ENCODE measurements around the gene RGP1.

The RGP1 gene

GRCh38 chr9:35710818-35711500 lies 38.1 kb upstream of the RGP1 start:
- H3K27me3 ChIP-seq (replicated peaks; ENCODE audit: control insufficient read depth, insufficient read depth, low read length, poor library complexity, severe bottlenecking), result no peaks in the 10 kb centered on the region
- no peak overlapping the region for H3K4me3 ChIP-seq (ENCODE audit: insufficient read depth, low read depth, low read length, poor library complexity, severe bottlenecking)
- no peak for DNase-seq
- H3K36me3 ChIP-seq (ENCODE audit: control insufficient read depth, insufficient read depth, low read length), result peaks cover 96% of the 10 kb centered on the region
- no peak overlapping the region for H3K27ac ChIP-seq (ENCODE audit: insufficient read depth, low read length, poor library complexity, severe bottlenecking)
- H3K9me3 ChIP-seq (ENCODE audit: control insufficient read depth, low read length), result no peaks in the 10 kb centered on the region
- no peaks in the 10 kb centered on the region for H3K4me1 ChIP-seq (ENCODE audit: control insufficient read depth, insufficient read depth, low read length, poor library complexity, severe bottlenecking)

GRCh38 chr9:35711501-35712428 lies 37.3 kb upstream of the RGP1 start:
- Histone ChIP-seq H3K36me3 (ENCODE audit: control insufficient read depth, insufficient read depth, low read length) (peaks cover 96% of the 10 kb centered on the region), H3K27ac (ENCODE audit: insufficient read depth, low read length, poor library complexity, severe bottlenecking) (no peak overlapping the region)
- DNase-seq, result no peak

GRCh38 chr9:35712762-35713400 lies 36.2 kb upstream of the RGP1 start:
- Histone ChIP-seq H3K9me3 (ENCODE audit: control insufficient read depth, low read length) (no peaks in the 10 kb centered on the region), H3K27me3 (replicated peaks; ENCODE audit: control insufficient read depth, insufficient read depth, low read length, poor library complexity, severe bottlenecking) (no peaks in the 10 kb centered on the region), H3K36me3 (ENCODE audit: control insufficient read depth, insufficient read depth, low read length) (peaks cover 96% of the 10 kb centered on the region), H3K4me1 (ENCODE audit: control insufficient read depth, insufficient read depth, low read length, poor library complexity, severe bottlenecking) (no peaks in the 10 kb centered on the region), H3K27ac (ENCODE audit: insufficient read depth, low read length, poor library complexity, severe bottlenecking) (no peak overlapping the region), H3K4me3 (ENCODE audit: insufficient read depth, low read depth, low read length, poor library complexity, severe bottlenecking) (no peak overlapping the region)
- DNase-seq, result no peak

More at GRCh38 chr9:35711501-35712428, 37.3 kb upstream of the RGP1 start:
- H3K27me3 ChIP-seq (replicated peaks; ENCODE audit: control insufficient read depth, insufficient read depth, low read length, poor library complexity, severe bottlenecking), result no peaks in the 10 kb centered on the region
- no peak overlapping the region for H3K4me3 ChIP-seq (ENCODE audit: insufficient read depth, low read depth, low read length, poor library complexity, severe bottlenecking)
- no peaks in the 10 kb centered on the region for H3K9me3 ChIP-seq (ENCODE audit: control insufficient read depth, low read length)
- H3K4me1 ChIP-seq (ENCODE audit: control insufficient read depth, insufficient read depth, low read length, poor library complexity, severe bottlenecking), result no peaks in the 10 kb centered on the region

GRCh38 chr9:35713578-35713977 lies 35.5 kb upstream of the RGP1 start:
- H3K4me1 ChIP-seq (ENCODE audit: control insufficient read depth, insufficient read depth, low read length, poor library complexity, severe bottlenecking), result no peaks in the 10 kb centered on the region
- H3K27me3 ChIP-seq (replicated peaks; ENCODE audit: control insufficient read depth, insufficient read depth, low read length, poor library complexity, severe bottlenecking), result no peaks in the 10 kb centered on the region
- H3K9me3 ChIP-seq (ENCODE audit: control insufficient read depth, low read length), result no peaks in the 10 kb centered on the region
- DNase-seq, result no peak
- no peak overlapping the region for H3K27ac ChIP-seq (ENCODE audit: insufficient read depth, low read length, poor library complexity, severe bottlenecking)
- H3K4me3 ChIP-seq (ENCODE audit: insufficient read depth, low read depth, low read length, poor library complexity, severe bottlenecking), result no peak overlapping the region
- peaks cover 96% of the 10 kb centered on the region for H3K36me3 ChIP-seq (ENCODE audit: control insufficient read depth, insufficient read depth, low read length)

- Histone ChIP-seq H3K27me3 (replicated peaks; ENCODE audit: control insufficient read depth, insufficient read depth, low read length, poor library complexity, severe bottlenecking) (no peaks in the 10 kb centered on the region), H3K4me1 (ENCODE audit: control insufficient read depth, insufficient read depth, low read length, poor library complexity, severe bottlenecking) (no peaks in the 10 kb centered on the region), H3K9me3 (ENCODE audit: control insufficient read depth, low read length) (no peaks in the 10 kb centered on the region), H3K4me3 (ENCODE audit: insufficient read depth, low read depth, low read length, poor library complexity, severe bottlenecking) (no peak overlapping the region), H3K27ac (ENCODE audit: insufficient read depth, low read length, poor library complexity, severe bottlenecking) (no peak overlapping the region), H3K36me3 (ENCODE audit: control insufficient read depth, insufficient read depth, low read length) (peaks cover 96% of the 10 kb centered on the region)
- DNase-seq, result no peak
Measured at GRCh38 chr9:35714123-35714522, 35.0 kb upstream of the RGP1 start.

- no peaks in the 10 kb centered on the region for H3K9me3 ChIP-seq (ENCODE audit: control insufficient read depth, low read length)
- no peak overlapping the region for H3K27ac ChIP-seq (ENCODE audit: insufficient read depth, low read length, poor library complexity, severe bottlenecking)
- no peaks in the 10 kb centered on the region for H3K4me1 ChIP-seq (ENCODE audit: control insufficient read depth, insufficient read depth, low read length, poor library complexity, severe bottlenecking)
- no peak overlapping the region for H3K4me3 ChIP-seq (ENCODE audit: insufficient read depth, low read depth, low read length, poor library complexity, severe bottlenecking)
- no peaks in the 10 kb centered on the region for H3K27me3 ChIP-seq (replicated peaks; ENCODE audit: control insufficient read depth, insufficient read depth, low read length, poor library complexity, severe bottlenecking)
- DNase-seq, result no peak
- H3K36me3 ChIP-seq (ENCODE audit: control insufficient read depth, insufficient read depth, low read length), result peaks cover 99% of the 10 kb centered on the region
Measured at GRCh38 chr9:35714579-35715252, 34.4 kb upstream of the RGP1 start.

- no peaks in the 10 kb centered on the region for H3K9me3 ChIP-seq (ENCODE audit: control insufficient read depth, low read length)
- H3K27me3 ChIP-seq (replicated peaks; ENCODE audit: control insufficient read depth, insufficient read depth, low read length, poor library complexity, severe bottlenecking), result no peaks in the 10 kb centered on the region
- H3K4me3 ChIP-seq (ENCODE audit: insufficient read depth, low read depth, low read length, poor library complexity, severe bottlenecking), result no peak overlapping the region
- no peaks in the 10 kb centered on the region for H3K4me1 ChIP-seq (ENCODE audit: control insufficient read depth, insufficient read depth, low read length, poor library complexity, severe bottlenecking)
- no peak for DNase-seq
- no peak overlapping the region for H3K27ac ChIP-seq (ENCODE audit: insufficient read depth, low read length, poor library complexity, severe bottlenecking)
- H3K36me3 ChIP-seq (ENCODE audit: control insufficient read depth, insufficient read depth, low read length), result peaks cover 100% of the 10 kb centered on the region
Measured at GRCh38 chr9:35716230-35716629, 32.9 kb upstream of the RGP1 start.

- peaks cover 100% of the 10 kb centered on the region for H3K36me3 ChIP-seq (ENCODE audit: control insufficient read depth, insufficient read depth, low read length)
- DNase-seq, result no peak
- H3K4me1 ChIP-seq (ENCODE audit: control insufficient read depth, insufficient read depth, low read length, poor library complexity, severe bottlenecking), result no peaks in the 10 kb centered on the region
- H3K9me3 ChIP-seq (ENCODE audit: control insufficient read depth, low read length), result no peaks in the 10 kb centered on the region
- H3K4me3 ChIP-seq (ENCODE audit: insufficient read depth, low read depth, low read length, poor library complexity, severe bottlenecking), result no peak overlapping the region
- no peak overlapping the region for H3K27ac ChIP-seq (ENCODE audit: insufficient read depth, low read length, poor library complexity, severe bottlenecking)
- H3K27me3 ChIP-seq (replicated peaks; ENCODE audit: control insufficient read depth, insufficient read depth, low read length, poor library complexity, severe bottlenecking), result no peaks in the 10 kb centered on the region
Measured at GRCh38 chr9:35717132-35717870, 31.8 kb upstream of the RGP1 start.

GRCh38 chr9:35718721-35719511 lies 30.2 kb upstream of the RGP1 start:
- no peak for DNase-seq
- H3K27ac ChIP-seq (ENCODE audit: insufficient read depth, low read length, poor library complexity, severe bottlenecking), result no peak overlapping the region
- no peaks in the 10 kb centered on the region for H3K27me3 ChIP-seq (replicated peaks; ENCODE audit: control insufficient read depth, insufficient read depth, low read length, poor library complexity, severe bottlenecking)
- H3K4me3 ChIP-seq (ENCODE audit: insufficient read depth, low read depth, low read length, poor library complexity, severe bottlenecking), result no peak overlapping the region
- no peaks in the 10 kb centered on the region for H3K4me1 ChIP-seq (ENCODE audit: control insufficient read depth, insufficient read depth, low read length, poor library complexity, severe bottlenecking)
- H3K36me3 ChIP-seq (ENCODE audit: control insufficient read depth, insufficient read depth, low read length), result peaks cover 100% of the 10 kb centered on the region
- H3K9me3 ChIP-seq (ENCODE audit: control insufficient read depth, low read length), result no peaks in the 10 kb centered on the region
